ENCODE measurements around the gene MRPL32.

Gene MRPL32

GRCh38 chr7:42906181-42906580 is 26.0 kb upstream of the MRPL32 start:
- TF ChIP-seq FOXP2 (optimal IDR thresholded peaks at IDR 0.05; ENCODE audit: control extremely low read depth, extremely low read length, insufficient read depth): no peak
- TF ChIP-seq EZH2 (IDR thresholded peaks at IDR 0.05): no peak
- TF ChIP-seq POLR2AphosphoS5 (IDR thresholded peaks at IDR 0.05; ENCODE audit: borderline replicate concordance, low read depth, low read length): no peak
- Histone ChIP-seq H3K27ac (no peak overlapping the region), H3K9me3 (ENCODE audit: low read depth, low read length) (no peaks in the 10 kb centered on the region), H3K36me3 (ENCODE audit: insufficient read depth, low read length) (peaks cover 7% of the 10 kb centered on the region; the same call in 1 of the 2 replicates), H3K4me3 (no peak overlapping the region), H3K9ac (ENCODE audit: insufficient read length) (no peak overlapping the region)
- DNase-seq (ENCODE audit: low read depth, low spot score): no peak

GRCh38 chr7:42907316-42907715 is 24.9 kb upstream of the MRPL32 start:
- no peak overlapping the region for H3K9ac ChIP-seq (ENCODE audit: insufficient read length)
- no peak overlapping the region for H3K4me3 ChIP-seq
- DNase-seq (ENCODE audit: low read depth, low spot score): no peak
- H3K27ac ChIP-seq: no peak overlapping the region
- no peak for TF ChIP-seq EZH2 (IDR thresholded peaks at IDR 0.05)
- TF ChIP-seq POLR2AphosphoS5 (IDR thresholded peaks at IDR 0.05; ENCODE audit: borderline replicate concordance, low read depth, low read length): no peak
- no peak for TF ChIP-seq FOXP2 (optimal IDR thresholded peaks at IDR 0.05; ENCODE audit: control extremely low read depth, extremely low read length, insufficient read depth)
- no peaks in the 10 kb centered on the region for H3K9me3 ChIP-seq (ENCODE audit: low read depth, low read length)
- H3K36me3 ChIP-seq (ENCODE audit: insufficient read depth, low read length): peaks cover 7% of the 10 kb centered on the region; the same call in 1 of the 2 replicates

- TF ChIP-seq FOXP2 (optimal IDR thresholded peaks at IDR 0.05; ENCODE audit: control extremely low read depth, extremely low read length, insufficient read depth): no peak
- TF ChIP-seq POLR2AphosphoS5 (IDR thresholded peaks at IDR 0.05; ENCODE audit: borderline replicate concordance, low read depth, low read length): no peak
- TF ChIP-seq EZH2 (IDR thresholded peaks at IDR 0.05): no peak
- Histone ChIP-seq H3K36me3 (ENCODE audit: insufficient read depth, low read length) (peaks cover 9% of the 10 kb centered on the region), H3K4me3 (no peak overlapping the region), H3K9ac (ENCODE audit: insufficient read length) (no peak overlapping the region), H3K27ac (no peak overlapping the region), H3K9me3 (ENCODE audit: low read depth, low read length) (no peaks in the 10 kb centered on the region)
- no peak for DNase-seq (ENCODE audit: low read depth, low spot score)
Observed at GRCh38 chr7:42910306-42910705, 21.9 kb upstream of the MRPL32 start.

DNA sequence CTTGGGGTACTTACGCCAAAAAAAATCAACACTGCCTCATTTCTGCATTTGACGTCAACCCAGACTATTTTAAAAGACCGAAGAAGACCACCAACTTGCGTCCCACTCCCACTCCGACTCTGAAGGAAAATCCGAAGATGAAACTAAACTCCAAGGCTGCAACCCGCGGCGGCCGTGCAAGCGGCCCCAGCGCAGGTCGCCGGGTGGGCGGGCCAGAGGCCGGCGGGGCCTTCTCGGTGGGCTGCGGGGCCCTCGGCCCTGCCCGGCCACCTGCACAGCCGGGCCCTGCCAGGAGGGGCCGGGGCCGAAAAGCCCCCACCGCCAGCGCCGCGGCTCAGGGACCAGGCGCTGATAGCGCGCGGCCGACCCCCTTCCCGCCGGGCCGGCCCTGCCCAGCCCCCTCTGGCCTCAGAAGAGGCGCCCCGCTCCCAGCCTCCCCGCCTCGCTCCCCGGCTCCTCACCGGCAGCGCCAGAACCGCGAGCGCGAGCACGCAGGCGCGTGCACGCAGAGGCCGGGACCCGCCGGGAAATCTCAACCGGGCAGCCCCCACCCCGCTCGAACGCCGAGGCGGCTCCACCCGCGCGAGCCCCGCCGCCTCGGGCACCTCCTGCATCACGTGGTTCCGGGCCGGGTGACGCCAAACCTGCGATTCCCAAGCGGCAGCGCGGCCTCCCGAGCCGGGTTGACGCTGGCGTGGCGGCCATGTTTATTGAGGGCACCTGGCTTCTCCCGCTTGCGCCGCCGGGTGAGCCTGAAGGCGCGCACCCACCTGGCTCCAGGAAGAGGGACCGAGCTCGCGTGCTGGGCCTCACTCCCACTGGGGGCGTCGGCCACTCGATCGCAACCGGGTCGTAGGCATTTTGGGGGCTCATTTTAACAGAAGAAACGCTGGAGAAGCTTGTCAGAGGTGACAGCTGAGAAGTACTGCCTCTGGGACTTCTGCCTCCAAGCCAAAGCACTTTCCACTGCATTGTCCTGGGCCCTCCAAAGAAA is 20.4 kb upstream of the MRPL32 start, which contains the start of gene C7orf25:
C7orf25 (minus strand) TSS at position 617 of the 994 bp plus-strand sequence. CDS start 1,170 bp downstream, outside the sequence.
- Histone ChIP-seq H3K9me3 (ENCODE audit: low read depth, low read length) (no peaks in the 10 kb centered on the region), H3K9ac (ENCODE audit: insufficient read length) (peak within 1 kb of the TSS; percentile 96), H3K27ac (peak within 1 kb of the TSS; percentile 42; the same call in 1 of the 2 replicates), H3K36me3 (ENCODE audit: insufficient read depth, low read length) (peaks cover 24% of the 10 kb centered on the region), H3K4me3 (peak within 1 kb of the TSS; percentile 96)
- TF ChIP-seq EZH2 (IDR thresholded peaks at IDR 0.05) (no peak), POLR2AphosphoS5 (IDR thresholded peaks at IDR 0.05; ENCODE audit: borderline replicate concordance, low read depth, low read length) (peak; percentile 81; the same call in 1 of the 2 replicates), FOXP2 (optimal IDR thresholded peaks at IDR 0.05; ENCODE audit: control extremely low read depth, extremely low read length, insufficient read depth) (peak; percentile 78)
- DNase-seq (ENCODE audit: low read depth, low spot score): peak; percentile 39

GRCh38 chr7:42913591-42913990 is 18.6 kb upstream of the MRPL32 start:
- Histone ChIP-seq H3K9ac (ENCODE audit: insufficient read length) (no peak overlapping the region), H3K9me3 (ENCODE audit: low read depth, low read length) (no peaks in the 10 kb centered on the region), H3K27ac (no peak overlapping the region), H3K4me3 (no peak overlapping the region), H3K36me3 (ENCODE audit: insufficient read depth, low read length) (peaks cover 40% of the 10 kb centered on the region)
- TF ChIP-seq FOXP2 (optimal IDR thresholded peaks at IDR 0.05; ENCODE audit: control extremely low read depth, extremely low read length, insufficient read depth) (no peak), EZH2 (IDR thresholded peaks at IDR 0.05) (no peak), POLR2AphosphoS5 (IDR thresholded peaks at IDR 0.05; ENCODE audit: borderline replicate concordance, low read depth, low read length) (no peak)
- DNase-seq (ENCODE audit: low read depth, low spot score): no peak

GRCh38 chr7:42914009-42914408 is 18.2 kb upstream of the MRPL32 start:
- DNase-seq (ENCODE audit: low read depth, low spot score): no peak
- H3K4me3 ChIP-seq: no peak overlapping the region
- H3K27ac ChIP-seq: no peak overlapping the region
- H3K9ac ChIP-seq (ENCODE audit: insufficient read length): no peak overlapping the region
- no peak for TF ChIP-seq POLR2AphosphoS5 (IDR thresholded peaks at IDR 0.05; ENCODE audit: borderline replicate concordance, low read depth, low read length)
- no peak for TF ChIP-seq FOXP2 (optimal IDR thresholded peaks at IDR 0.05; ENCODE audit: control extremely low read depth, extremely low read length, insufficient read depth)
- no peak for TF ChIP-seq EZH2 (IDR thresholded peaks at IDR 0.05)
- no peaks in the 10 kb centered on the region for H3K9me3 ChIP-seq (ENCODE audit: low read depth, low read length)
- H3K36me3 ChIP-seq (ENCODE audit: insufficient read depth, low read length): peaks cover 42% of the 10 kb centered on the region

DNA sequence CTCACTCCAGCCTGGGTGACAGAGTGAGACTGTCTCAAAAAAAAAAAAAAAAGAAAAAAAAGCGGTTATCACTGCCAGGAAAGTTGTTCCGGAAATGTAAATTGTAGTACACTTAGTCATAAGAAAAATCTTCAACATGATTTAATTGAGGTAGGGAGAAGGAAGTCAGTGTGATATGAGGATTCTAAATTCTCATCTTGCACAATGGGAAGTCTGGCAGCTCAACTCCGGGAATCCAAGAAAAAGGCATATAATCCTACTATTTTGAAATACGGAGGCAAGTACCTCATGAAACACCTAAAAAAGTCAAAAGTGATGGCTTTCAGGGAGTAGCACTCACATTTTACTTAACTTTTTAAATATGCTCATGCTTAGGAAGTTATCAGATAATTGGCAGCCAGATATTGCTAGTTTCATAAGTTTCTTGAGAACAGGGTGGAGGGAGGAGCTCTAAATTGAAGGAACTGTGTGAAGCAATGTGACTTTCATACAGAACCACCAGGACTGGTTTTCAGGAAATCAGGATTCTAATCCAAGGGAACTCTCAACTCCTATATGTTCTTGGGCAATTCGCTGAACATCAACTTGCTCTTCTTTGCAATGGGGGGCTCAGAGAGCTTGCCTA is 17.6 kb upstream of the MRPL32 start:
- Histone ChIP-seq H3K27ac (peak overlapping the region; percentile 49; the same call in 1 of the 2 replicates), H3K36me3 (ENCODE audit: insufficient read depth, low read length) (peaks cover 48% of the 10 kb centered on the region), H3K9me3 (ENCODE audit: low read depth, low read length) (no peaks in the 10 kb centered on the region), H3K4me3 (no peak overlapping the region), H3K9ac (ENCODE audit: insufficient read length) (no peak overlapping the region)
- no peak for TF ChIP-seq POLR2AphosphoS5 (IDR thresholded peaks at IDR 0.05; ENCODE audit: borderline replicate concordance, low read depth, low read length)
- no peak for TF ChIP-seq FOXP2 (optimal IDR thresholded peaks at IDR 0.05; ENCODE audit: control extremely low read depth, extremely low read length, insufficient read depth)
- TF ChIP-seq EZH2 (IDR thresholded peaks at IDR 0.05): no peak
- no peak for DNase-seq (ENCODE audit: low read depth, low spot score)

DNA sequence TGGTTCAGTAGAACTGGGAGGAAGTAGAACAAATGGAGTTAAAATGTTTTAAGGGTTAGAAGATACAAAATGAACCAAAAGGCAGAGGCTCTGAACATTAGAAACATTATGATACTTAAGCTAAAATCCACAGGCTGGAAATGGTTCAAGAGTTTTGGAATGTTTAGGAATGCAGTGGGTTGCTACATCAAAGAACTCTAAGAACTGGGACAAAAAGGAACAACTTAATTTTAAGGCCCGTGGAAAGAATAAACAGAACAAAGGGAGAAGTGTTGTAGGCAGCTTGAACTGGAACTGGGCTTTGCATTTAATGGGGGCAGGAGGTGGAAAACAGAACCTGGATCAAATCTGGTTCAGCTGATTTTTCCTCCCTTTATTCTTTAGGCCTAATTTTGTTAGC is 16.8 kb upstream of the MRPL32 start:
- Histone ChIP-seq H3K9me3 (ENCODE audit: low read depth, low read length) (no peaks in the 10 kb centered on the region), H3K36me3 (ENCODE audit: insufficient read depth, low read length) (peaks cover 52% of the 10 kb centered on the region), H3K27ac (no peak overlapping the region), H3K9ac (ENCODE audit: insufficient read length) (no peak overlapping the region), H3K4me3 (no peak overlapping the region)
- DNase-seq (ENCODE audit: low read depth, low spot score): no peak
- TF ChIP-seq EZH2 (IDR thresholded peaks at IDR 0.05) (no peak), FOXP2 (optimal IDR thresholded peaks at IDR 0.05; ENCODE audit: control extremely low read depth, extremely low read length, insufficient read depth) (no peak), POLR2AphosphoS5 (IDR thresholded peaks at IDR 0.05; ENCODE audit: borderline replicate concordance, low read depth, low read length) (no peak)

Measured in SK-N-MC (cell line).